ENCODE measurements around the gene NEMF. TPM values are rescaled to one million over a fixed set of nuclear protein-coding genes. Genes with fewer than 3 reads are reported as not detected.

The NEMF gene
- total and polyA plus RNA-seq, 2 experiments from 2014 or later: 43.9 to 71.9 TPM

DNA sequence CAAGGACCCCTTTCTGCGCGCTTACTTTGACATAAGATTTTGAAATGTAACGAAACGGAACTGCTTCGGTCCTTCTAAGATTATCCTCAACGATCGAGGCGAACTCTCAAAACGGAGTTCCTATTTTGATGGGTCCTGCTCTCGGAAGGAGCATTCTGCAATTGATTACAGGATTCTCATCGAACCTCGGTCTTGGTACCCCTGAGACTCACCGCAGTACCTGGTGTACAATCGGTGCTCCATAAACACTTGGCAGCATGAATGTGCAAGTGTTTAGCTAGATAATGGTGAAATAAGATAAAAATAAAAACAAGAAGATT, 530 bp upstream of the NEMF start:
- Histone ChIP-seq H3K27me3 (no peaks in the 10 kb centered on the region), H3K9me3 (ENCODE audit: low read depth) (no peaks in the 10 kb centered on the region), H3K36me3 (peaks cover 24% of the 10 kb centered on the region), H3K27ac (peak overlapping the region; percentile 88), H3K4me1 (ENCODE audit: low read depth) (peaks cover 19% of the 10 kb centered on the region), H3K4me3 (peak overlapping the region; percentile 58)
- TF ChIP-seq, protein P1, sequence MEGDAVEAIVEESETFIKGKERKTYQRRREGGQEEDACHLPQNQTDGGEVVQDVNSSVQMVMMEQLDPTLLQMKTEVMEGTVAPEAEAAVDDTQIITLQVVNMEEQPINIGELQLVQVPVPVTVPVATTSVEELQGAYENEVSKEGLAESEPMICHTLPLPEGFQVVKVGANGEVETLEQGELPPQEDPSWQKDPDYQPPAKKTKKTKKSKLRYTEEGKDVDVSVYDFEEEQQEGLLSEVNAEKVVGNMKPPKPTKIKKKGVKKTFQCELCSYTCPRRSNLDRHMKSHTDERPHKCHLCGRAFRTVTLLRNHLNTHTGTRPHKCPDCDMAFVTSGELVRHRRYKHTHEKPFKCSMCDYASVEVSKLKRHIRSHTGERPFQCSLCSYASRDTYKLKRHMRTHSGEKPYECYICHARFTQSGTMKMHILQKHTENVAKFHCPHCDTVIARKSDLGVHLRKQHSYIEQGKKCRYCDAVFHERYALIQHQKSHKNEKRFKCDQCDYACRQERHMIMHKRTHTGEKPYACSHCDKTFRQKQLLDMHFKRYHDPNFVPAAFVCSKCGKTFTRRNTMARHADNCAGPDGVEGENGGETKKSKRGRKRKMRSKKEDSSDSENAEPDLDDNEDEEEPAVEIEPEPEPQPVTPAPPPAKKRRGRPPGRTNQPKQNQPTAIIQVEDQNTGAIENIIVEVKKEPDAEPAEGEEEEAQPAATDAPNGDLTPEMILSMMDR (IDR thresholded peaks at IDR 0.05; ENCODE audit: low read depth, low read length): no peak
- DNase-seq (ENCODE audit: low read depth in 1 of 2, low spot score in 1 of 2): no peak

GRCh38 chr14:49851813-49852212, 775 bp downstream of the NEMF start:
- Histone ChIP-seq H3K9me3 (ENCODE audit: low read depth) (no peaks in the 10 kb centered on the region), H3K4me3 (peak overlapping the region; percentile 58), H3K27me3 (no peaks in the 10 kb centered on the region), H3K27ac (peak overlapping the region; percentile 88), H3K36me3 (peaks cover 27% of the 10 kb centered on the region), H3K4me1 (ENCODE audit: low read depth) (peaks cover 9% of the 10 kb centered on the region)
- TF ChIP-seq, protein P1 (IDR thresholded peaks at IDR 0.05; ENCODE audit: low read depth, low read length): no peak
- DNase-seq (ENCODE audit: low read depth in 1 of 2, low spot score in 1 of 2): no peak

DNA sequence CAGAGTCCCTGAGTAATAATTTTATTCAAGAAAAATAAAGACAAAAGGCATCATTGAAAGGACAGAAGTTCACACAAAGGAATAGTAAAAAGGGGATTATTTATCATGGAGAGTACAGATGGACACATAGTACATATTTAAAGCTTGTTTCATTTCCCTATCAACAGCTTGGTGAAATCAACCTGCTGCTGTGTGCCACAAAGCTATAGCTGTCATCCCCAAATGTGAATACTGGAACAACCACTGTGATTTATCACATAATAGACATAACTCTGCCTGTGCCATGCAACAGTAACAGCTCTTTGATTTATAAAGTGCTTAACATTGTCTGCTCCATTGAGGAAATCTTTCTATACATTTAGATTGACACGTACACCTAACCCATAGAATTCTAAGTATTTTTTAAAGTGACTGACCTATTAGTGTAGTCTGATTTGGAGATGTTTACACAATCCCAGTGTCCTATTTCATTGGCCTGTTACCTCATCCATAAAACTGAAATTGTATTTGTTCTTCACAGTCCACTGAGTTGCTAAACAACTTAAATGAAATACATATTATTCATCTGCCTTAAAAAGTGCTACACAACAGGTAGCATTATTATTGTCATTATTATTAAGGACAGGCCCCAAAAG, 3.3 kb downstream of the NEMF start:
- DNase-seq (ENCODE audit: low read depth in 1 of 2, low spot score in 1 of 2): no peak
- TF ChIP-seq, protein P1 (IDR thresholded peaks at IDR 0.05; ENCODE audit: low read depth, low read length): no peak

GRCh38 chr14:49828640-49829039, 23.9 kb downstream of the NEMF start:
- Histone ChIP-seq H3K9me3 (ENCODE audit: low read depth) (no peaks in the 10 kb centered on the region), H3K36me3 (peaks cover 77% of the 10 kb centered on the region), H3K4me1 (ENCODE audit: low read depth) (no peaks in the 10 kb centered on the region), H3K27ac (no peak overlapping the region), H3K4me3 (no peak overlapping the region), H3K27me3 (no peaks in the 10 kb centered on the region)
- DNase-seq (ENCODE audit: low read depth in 1 of 2, low spot score in 1 of 2): no peak
- TF ChIP-seq, protein P1 (IDR thresholded peaks at IDR 0.05; ENCODE audit: low read depth, low read length): no peak

More for the DNA sequence above, 3.3 kb downstream of the NEMF start:
- no peaks in the 10 kb centered on the region for H3K9me3 ChIP-seq (ENCODE audit: low read depth)
- no peak overlapping the region for H3K4me3 ChIP-seq
- peaks cover 9% of the 10 kb centered on the region for H3K4me1 ChIP-seq (ENCODE audit: low read depth)
- H3K27ac ChIP-seq: no peak overlapping the region
- peaks cover 45% of the 10 kb centered on the region for H3K36me3 ChIP-seq
- H3K27me3 ChIP-seq: no peaks in the 10 kb centered on the region

DNA sequence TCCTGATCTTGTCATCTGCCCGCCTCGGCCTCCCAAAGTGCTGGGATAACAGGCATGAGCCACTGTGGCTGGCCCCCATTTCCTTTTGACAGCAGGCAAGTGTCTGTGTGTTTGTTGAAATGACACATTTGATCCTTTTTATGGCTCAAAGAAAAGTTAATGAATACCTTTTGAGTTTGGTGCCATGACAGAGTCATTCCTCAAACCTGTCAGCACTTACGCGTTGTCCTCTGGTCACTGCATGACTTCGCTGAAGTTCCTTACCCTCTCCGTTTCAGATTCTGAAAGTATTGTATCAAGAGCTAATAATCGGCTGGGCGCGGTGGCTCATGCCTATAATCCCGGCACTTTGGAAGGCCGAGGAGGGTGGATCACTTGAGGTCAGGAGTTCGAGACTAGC, 32.4 kb downstream of the NEMF start:
- TF ChIP-seq, protein P1 (IDR thresholded peaks at IDR 0.05; ENCODE audit: low read depth, low read length): no peak
- H3K36me3 ChIP-seq: peaks cover 52% of the 10 kb centered on the region

More for the DNA sequence above, 32.4 kb downstream of the NEMF start:
- Histone ChIP-seq H3K27me3 (no peaks in the 10 kb centered on the region), H3K4me3 (no peak overlapping the region), H3K4me1 (ENCODE audit: low read depth) (no peaks in the 10 kb centered on the region), H3K27ac (no peak overlapping the region), H3K9me3 (ENCODE audit: low read depth) (no peaks in the 10 kb centered on the region)
- no peak for DNase-seq (ENCODE audit: low read depth in 1 of 2, low spot score in 1 of 2)

Measured in cardiac muscle cell (in vitro differentiated cells and primary cell).